ENCODE results near the gene TAOK1.

TAOK1 gene

GRCh38 chr17:29579866-29580771 lies 190.0 kb downstream of the TAOK1 start:
- no peaks in the 10 kb centered on the region for H3K27me3 ChIP-seq (ENCODE audit: insufficient read depth, low read length, poor library complexity, severe bottlenecking)
- peaks cover 52% of the 10 kb centered on the region; the same call in 1 of the 2 replicates for H3K36me3 ChIP-seq (ENCODE audit: insufficient read depth, low read length)
- H3F3A ChIP-seq (ENCODE audit: low read depth) = no peaks in the 10 kb centered on the region
- TF ChIP-seq EZH2phosphoT487 (IDR thresholded peaks at IDR 0.05; ENCODE audit: borderline replicate concordance) = no peak
- TF ChIP-seq CTCF (conservative IDR thresholded peaks at IDR 0.05; ENCODE audit: low read length) = peak; percentile 87
- no peaks in the 10 kb centered on the region for H3K9me2 ChIP-seq (replicated peaks; ENCODE audit: low read depth, low read length)
- H3K4me2 ChIP-seq (ENCODE audit: low read depth, low read length, poor library complexity, severe bottlenecking) = no peak overlapping the region
- H2AFZ ChIP-seq (ENCODE audit: low read length) = no peak overlapping the region
- peaks cover 22% of the 10 kb centered on the region for H3K79me2 ChIP-seq (ENCODE audit: insufficient read depth, low read length)
- no peak overlapping the region for H3K9ac ChIP-seq (ENCODE audit: low read depth, low read length, poor library complexity, severe bottlenecking)
- H3K4me1 ChIP-seq (ENCODE audit: insufficient read depth, low read length, poor library complexity, severe bottlenecking) = peaks cover 9% of the 10 kb centered on the region
- H3K9me3 ChIP-seq (ENCODE audit: insufficient read depth, low read depth, low read length) = no peaks in the 10 kb centered on the region
- peaks cover 19% of the 10 kb centered on the region for H4K20me1 ChIP-seq (ENCODE audit: insufficient read depth, low read length, poor library complexity, severe bottlenecking)
- no peak overlapping the region for H3K4me3 ChIP-seq (ENCODE audit: low read length, poor library complexity, severe bottlenecking)

- Histone ChIP-seq H3K4me1 (ENCODE audit: insufficient read depth, low read length, poor library complexity, severe bottlenecking) (peaks cover 24% of the 10 kb centered on the region), H3K9ac (ENCODE audit: low read depth, low read length, poor library complexity, severe bottlenecking) (no peak overlapping the region), H3F3A (ENCODE audit: low read depth) (no peaks in the 10 kb centered on the region), H3K27me3 (ENCODE audit: insufficient read depth, low read length, poor library complexity, severe bottlenecking) (no peaks in the 10 kb centered on the region), H3K79me2 (ENCODE audit: insufficient read depth, low read length) (peaks cover 37% of the 10 kb centered on the region), H3K4me2 (ENCODE audit: low read depth, low read length, poor library complexity, severe bottlenecking) (no peak overlapping the region), H3K9me2 (replicated peaks; ENCODE audit: low read depth, low read length) (no peaks in the 10 kb centered on the region), H3K36me3 (ENCODE audit: insufficient read depth, low read length) (peaks cover 38% of the 10 kb centered on the region; the same call in 1 of the 2 replicates), H4K20me1 (ENCODE audit: insufficient read depth, low read length, poor library complexity, severe bottlenecking) (peaks cover 33% of the 10 kb centered on the region), H2AFZ (ENCODE audit: low read length) (no peak overlapping the region), H3K4me3 (ENCODE audit: low read length, poor library complexity, severe bottlenecking) (no peak overlapping the region), H3K9me3 (ENCODE audit: insufficient read depth, low read depth, low read length) (no peaks in the 10 kb centered on the region)
- TF ChIP-seq CTCF (conservative IDR thresholded peaks at IDR 0.05; ENCODE audit: low read length) (no peak), EZH2phosphoT487 (IDR thresholded peaks at IDR 0.05; ENCODE audit: borderline replicate concordance) (no peak)
Measured at GRCh38 chr17:29581583-29582253, 191.6 kb downstream of the TAOK1 start.

- Histone ChIP-seq H3K36me3 (ENCODE audit: insufficient read depth, low read length) (peaks cover 32% of the 10 kb centered on the region; the same call in 1 of the 2 replicates), H3K79me2 (ENCODE audit: insufficient read depth, low read length) (peaks cover 43% of the 10 kb centered on the region), H4K20me1 (ENCODE audit: insufficient read depth, low read length, poor library complexity, severe bottlenecking) (peaks cover 39% of the 10 kb centered on the region)
Measured at GRCh38 chr17:29582254-29582765, 192.1 kb downstream of the TAOK1 start.

More at GRCh38 chr17:29582254-29582765, 192.1 kb downstream of the TAOK1 start:
- Histone ChIP-seq H3K4me3 (ENCODE audit: low read length, poor library complexity, severe bottlenecking) (no peak overlapping the region), H3F3A (ENCODE audit: low read depth) (no peaks in the 10 kb centered on the region), H2AFZ (ENCODE audit: low read length) (no peak overlapping the region), H3K9ac (ENCODE audit: low read depth, low read length, poor library complexity, severe bottlenecking) (no peak overlapping the region), H3K4me1 (ENCODE audit: insufficient read depth, low read length, poor library complexity, severe bottlenecking) (peaks cover 30% of the 10 kb centered on the region), H3K9me3 (ENCODE audit: insufficient read depth, low read depth, low read length) (no peaks in the 10 kb centered on the region), H3K27me3 (ENCODE audit: insufficient read depth, low read length, poor library complexity, severe bottlenecking) (no peaks in the 10 kb centered on the region), H3K4me2 (ENCODE audit: low read depth, low read length, poor library complexity, severe bottlenecking) (no peak overlapping the region), H3K9me2 (replicated peaks; ENCODE audit: low read depth, low read length) (no peaks in the 10 kb centered on the region)
- no peak for TF ChIP-seq CTCF (conservative IDR thresholded peaks at IDR 0.05; ENCODE audit: low read length)
- TF ChIP-seq EZH2phosphoT487 (IDR thresholded peaks at IDR 0.05; ENCODE audit: borderline replicate concordance) = no peak
